Hepatic stellate cell (primary cell): ENCODE measurements around the gene SMC1A.
"Not testable (repeated sequence)": the region's sequence is repeated elsewhere in the genome, so short reads cannot be mapped to it uniquely, and the experiment has no call there.

Source experiments
- DNase-seq: peaks from one replicate; pipeline ENCODE4 v3.0.0; 2011; ENCODE audit warnings: low spot score

Gene SMC1A

GRCh38 chrX:53422086-53422860 lies at the start of gene SMC1A:
Gene SMC1A (minus strand): TSS chrX:53422654. CDS start chrX:53422600, 54 bp downstream.
- peak; percentile 99 for DNase-seq

- DNase-seq, result no peak
Measured at GRCh38 chrX:53471346-53471745, 48.9 kb upstream of the SMC1A start.

- DNase-seq, result not testable (repeated sequence)
Measured at GRCh38 chrX:53468659-53469058, 46.2 kb upstream of the SMC1A start.

- no peak for DNase-seq
Measured at GRCh38 chrX:53458082-53458481, 35.6 kb upstream of the SMC1A start.

- DNase-seq, result no peak
Measured at GRCh38 chrX:53456254-53456653, 33.8 kb upstream of the SMC1A start.

GRCh38 chrX:53452812-53453211 lies 30.4 kb upstream of the SMC1A start:
- DNase-seq, result no peak

GRCh38 chrX:53449632-53450031 lies 27.2 kb upstream of the SMC1A start:
- DNase-seq, result no peak

GRCh38 chrX:53447441-53447840 lies 25.0 kb upstream of the SMC1A start:
- DNase-seq, result no peak

- DNase-seq, result peak; percentile 50
Measured at GRCh38 chrX:53445977-53446376, 23.5 kb upstream of the SMC1A start.

GRCh38 chrX:53442322-53442631 lies 19.8 kb upstream of the SMC1A start:
- no peak for DNase-seq

- DNase-seq, result peak; percentile 89
Measured at GRCh38 chrX:53441531-53442321, 19.3 kb upstream of the SMC1A start.

GRCh38 chrX:53440621-53441517 lies 18.4 kb upstream of the SMC1A start:
- peak; percentile 53 for DNase-seq

GRCh38 chrX:53440101-53440500 lies 17.6 kb upstream of the SMC1A start:
- DNase-seq, result no peak

GRCh38 chrX:53438832-53439230 lies 16.4 kb upstream of the SMC1A start:
- no peak for DNase-seq

- DNase-seq, result no peak
Measured at GRCh38 chrX:53438174-53438831, 15.8 kb upstream of the SMC1A start.

- DNase-seq, result no peak
Measured at GRCh38 chrX:53437206-53437605, 14.8 kb upstream of the SMC1A start.

- peak; percentile 76 for DNase-seq
Measured at GRCh38 chrX:53435997-53436396, 13.5 kb upstream of the SMC1A start.

- peak; percentile 96 for DNase-seq
Measured at GRCh38 chrX:53433651-53434639, 11.5 kb upstream of the SMC1A start, which contains the start of gene HSD17B10. Gene HSD17B10 (minus strand): TSS chrX:53434370. CDS start chrX:53434345, 25 bp downstream.

- no peak for DNase-seq
Measured at GRCh38 chrX:53430231-53430630, 7.8 kb upstream of the SMC1A start.

GRCh38 chrX:53429755-53430154 lies 7.3 kb upstream of the SMC1A start:
- DNase-seq, result no peak
